SK-N-SH treated with all-trans-retinoic acid at 6 μM for 48 hours (cell line): ENCODE results near the gene SRSF4.

Source experiments
- ATAC-seq: fragments of 200-7000 bp; cut with Tn5 transposase; 3 replicates; pipeline ENCODE4 v1.9.1; 2020; ENCODE audit warnings: mild to moderate bottlenecking, moderate library complexity
- ARNTL ChIP-seq: fragments of 450-650 bp; formaldehyde crosslinking; IDR thresholded peaks from 2 replicates; pipeline ENCODE4 v1.5.0; 2020; ENCODE audit warnings: low read depth, mild to moderate bottlenecking, moderate library complexity, borderline replicate concordance
- BACH2 ChIP-seq: fragments of 250-450 bp; sonication (Bioruptor Pico); IDR thresholded peaks from 2 replicates; pipeline ENCODE4 v1.9.0; 2021; ENCODE audit warnings: mild to moderate bottlenecking, borderline replicate concordance
- CREB5 ChIP-seq: fragments of 250-450 bp; sonication (Bioruptor Pico); IDR thresholded peaks from 2 replicates; pipeline ENCODE4 v1.5.1; 2020; ENCODE audit warnings: low read depth, mild to moderate bottlenecking, moderate library complexity
- CSDC2 ChIP-seq: fragments of 250-450 bp; sonication (Bioruptor Pico); IDR thresholded peaks from 2 replicates; pipeline ENCODE4 v1.5.0; 2020; ENCODE audit warnings: mild to moderate bottlenecking, moderate library complexity
- CSRNP3 ChIP-seq: fragments of 250-450 bp; sonication (Bioruptor Pico); IDR thresholded peaks from 2 replicates; pipeline ENCODE4 v1.5.1; 2021; ENCODE audit warnings: mild to moderate bottlenecking, moderate library complexity
- ESRRG ChIP-seq: fragments of 250-450 bp; sonication (Bioruptor Pico); IDR thresholded peaks from 2 replicates; pipeline ENCODE4 v1.6.1; 2021; ENCODE audit warnings: mild to moderate bottlenecking
- GLIS3 ChIP-seq: fragments of 250-450 bp; sonication (Bioruptor Pico); IDR thresholded peaks from 2 replicates; pipeline ENCODE4 v1.5.0; 2020; ENCODE audit warnings: mild to moderate bottlenecking, moderate library complexity
- ISL1 ChIP-seq: fragments of 250-450 bp; sonication (Bioruptor Pico); IDR thresholded peaks from 2 replicates; pipeline ENCODE4 v2.1.2; 2022; ENCODE audit warnings: mild to moderate bottlenecking, moderate library complexity
- OSR1 ChIP-seq: fragments of 250-450 bp; sonication (Bioruptor Pico); IDR thresholded peaks from 2 replicates; pipeline ENCODE4 v1.8.0; 2022; ENCODE audit warnings: moderate library complexity, mild to moderate bottlenecking, inconsistent platforms
- PATZ1 ChIP-seq: fragments of 250-450 bp; sonication (Bioruptor Pico); IDR thresholded peaks from 2 replicates; pipeline ENCODE4 v1.8.0; 2020; ENCODE audit warnings: mild to moderate bottlenecking, moderate library complexity, borderline replicate concordance
- PPARA ChIP-seq: fragments of 250-450 bp; sonication (Bioruptor Pico); IDR thresholded peaks from 2 replicates; pipeline ENCODE4 v1.5.0; 2020; ENCODE audit warnings: mild to moderate bottlenecking, borderline replicate concordance
- RARB ChIP-seq: fragments of 250-450 bp; sonication (Bioruptor Pico); IDR thresholded peaks from 2 replicates; pipeline ENCODE4 v1.8.0; 2021; ENCODE audit warnings: mild to moderate bottlenecking, moderate library complexity
- SNAI2 ChIP-seq: fragments of 250-450 bp; sonication (Bioruptor Pico); IDR thresholded peaks from 2 replicates; pipeline ENCODE4 v1.5.0; 2020; ENCODE audit warnings: mild to moderate bottlenecking, moderate library complexity
- TCF4 ChIP-seq: fragments of 250-450 bp; sonication (Bioruptor Pico); IDR thresholded peaks from 2 replicates; pipeline ENCODE4 v1.8.0; 2021; ENCODE audit warnings: mild to moderate bottlenecking, moderate library complexity, borderline replicate concordance
- TOX ChIP-seq: fragments of 250-450 bp; sonication (Bioruptor Pico); IDR thresholded peaks from 2 replicates; pipeline ENCODE4 v1.8.0; 2021; ENCODE audit warnings: mild to moderate bottlenecking, moderate library complexity, borderline replicate concordance
- TSHZ2 ChIP-seq: fragments of 250-450 bp; sonication (Bioruptor Pico); IDR thresholded peaks from 2 replicates; pipeline ENCODE4 v1.5.0; 2020; ENCODE audit warnings: mild to moderate bottlenecking, moderate library complexity
- ZC3H10 ChIP-seq: fragments of 250-450 bp; sonication (Bioruptor Pico); IDR thresholded peaks from 2 replicates; pipeline ENCODE4 v1.5.1; 2021; ENCODE audit warnings: mild to moderate bottlenecking, moderate library complexity
- ZFP3 ChIP-seq: fragments of 250-450 bp; sonication (Bioruptor Pico); IDR thresholded peaks from 2 replicates; pipeline ENCODE4 v1.5.0; 2020; ENCODE audit warnings: mild to moderate bottlenecking, moderate library complexity
- ZFP30 ChIP-seq: fragments of 450-650 bp; formaldehyde crosslinking; IDR thresholded peaks from 2 replicates; pipeline ENCODE4 v1.5.0; 2022; ENCODE audit warnings: mild to moderate bottlenecking, moderate library complexity
- ZNF565 ChIP-seq: fragments of 450-650 bp; formaldehyde crosslinking; conservative IDR thresholded peaks from 2 replicates; pipeline ENCODE4 v1.5.0; 2020; ENCODE audit warnings: low read depth, mild to moderate bottlenecking, moderate library complexity
- ZNF70 ChIP-seq: fragments of 450-650 bp; formaldehyde crosslinking; IDR thresholded peaks from 2 replicates; pipeline ENCODE4 v1.5.0; 2020; ENCODE audit warnings: mild to moderate bottlenecking, moderate library complexity
- ZNF8 ChIP-seq: fragments of 450-650 bp; formaldehyde crosslinking; IDR thresholded peaks from 2 replicates; pipeline ENCODE4 v1.5.0; 2020; ENCODE audit warnings: mild to moderate bottlenecking, moderate library complexity

SRSF4 gene

GRCh38 chr1:29114654-29115053 lies 67.0 kb downstream of the SRSF4 start (continued):
- no peak for TF ChIP-seq ZFP3 (CRISPR knock-in tag)
- no peak for TF ChIP-seq PPARA (CRISPR knock-in tag)
- no peak for TF ChIP-seq TCF4 (CRISPR knock-in tag)
- TF ChIP-seq ZFP30 (CRISPR knock-in tag) = no peak
- TF ChIP-seq GLIS3 (CRISPR knock-in tag) = no peak
- TF ChIP-seq OSR1 (CRISPR knock-in tag) = no peak
- TF ChIP-seq SNAI2 (CRISPR knock-in tag) = no peak
- TF ChIP-seq CSDC2 (CRISPR knock-in tag) = no peak
- TF ChIP-seq PATZ1 (CRISPR knock-in tag) = no peak
- TF ChIP-seq BACH2 (CRISPR knock-in tag) = no peak
- no peak for TF ChIP-seq ESRRG

- ATAC-seq = no peak
Observed at GRCh38 chr1:29113413-29114117, 68.1 kb downstream of the SRSF4 start.

More at GRCh38 chr1:29113413-29114117, 68.1 kb downstream of the SRSF4 start:
- TF ChIP-seq OSR1 (CRISPR knock-in tag) (no peak), CREB5 (CRISPR knock-in tag) (no peak), ZNF565 (CRISPR knock-in tag) (no peak), SNAI2 (CRISPR knock-in tag) (no peak), ZC3H10 (CRISPR knock-in tag) (no peak), RARB (CRISPR knock-in tag) (no peak), TOX (CRISPR knock-in tag) (no peak), ARNTL (CRISPR knock-in tag) (no peak), ESRRG (no peak), ZFP3 (CRISPR knock-in tag) (no peak), TSHZ2 (CRISPR knock-in tag) (no peak), ISL1 (no peak), CSRNP3 (CRISPR knock-in tag) (no peak), GLIS3 (CRISPR knock-in tag) (no peak), CSDC2 (CRISPR knock-in tag) (no peak), ZFP30 (CRISPR knock-in tag) (no peak), ZNF8 (CRISPR knock-in tag) (no peak), ZNF70 (CRISPR knock-in tag) (no peak)
